H9 (cell line): ENCODE results near the gene SYT7. TPM values are rescaled to one million over a fixed set of nuclear protein-coding genes. Genes with fewer than 3 reads are reported as not detected.

Source experiments
- DNase-seq: peaks from one replicate; pipeline ENCODE4 v3.0.0-alpha.2; 2017
- H2AFZ ChIP-seq: one replicate; pipeline ENCODE4 v1.6.1; 2013; ENCODE audit warnings: mild to moderate bottlenecking, low read length, control low read depth, moderate library complexity
- H2AK5ac ChIP-seq: 2 replicates; pipeline ENCODE4 v1.6.1; 2013; ENCODE audit warnings: low read length, control low read depth, mixed read lengths; ENCODE audit not compliant: insufficient read length
- H2BK120ac ChIP-seq: one replicate; pipeline ENCODE4 v1.6.1; 2013; ENCODE audit warnings: low read depth, mild to moderate bottlenecking, low read length, control low read depth, inconsistent platforms; ENCODE audit not compliant: poor library complexity, severe bottlenecking
- H2BK12ac ChIP-seq: 2 replicates; pipeline ENCODE4 v1.6.1; 2013; ENCODE audit warnings: low read length, control low read depth, mixed read lengths, low read depth; ENCODE audit not compliant: insufficient read length
- H2BK15ac ChIP-seq: 2 replicates; pipeline ENCODE4 v1.6.1; 2013; ENCODE audit warnings: low read depth, low read length, control low read depth
- H2BK20ac ChIP-seq: one replicate; pipeline ENCODE4 v1.6.1; 2013; ENCODE audit warnings: low read depth, mild to moderate bottlenecking, low read length, control low read depth, inconsistent platforms; ENCODE audit not compliant: poor library complexity, severe bottlenecking
- H2BK5ac ChIP-seq: 2 replicates; pipeline ENCODE4 v1.6.1; 2013; ENCODE audit warnings: low read length, control low read depth, mixed read lengths; ENCODE audit not compliant: insufficient read length
- H3K14ac ChIP-seq: 2 replicates; pipeline ENCODE4 v1.6.1; 2013; ENCODE audit warnings: low read length, control low read depth; ENCODE audit not compliant: insufficient read depth
- H3K18ac ChIP-seq: 2 replicates; pipeline ENCODE4 v1.6.1; 2013; ENCODE audit warnings: low read depth, mild to moderate bottlenecking, mixed read lengths, low read length, control low read depth; ENCODE audit not compliant: insufficient read length
- H3K23ac ChIP-seq: 2 replicates; pipeline ENCODE4 v1.6.1; 2013; ENCODE audit warnings: low read length, control low read depth, mixed read lengths, low read depth; ENCODE audit not compliant: insufficient read length
- H3K23me2 ChIP-seq: 2 replicates; pipeline ENCODE4 v1.6.1; 2013; ENCODE audit warnings: low read depth, mild to moderate bottlenecking, mixed read lengths, low read length, control low read depth; ENCODE audit not compliant: insufficient read length, poor library complexity, severe bottlenecking
- H3K27ac ChIP-seq: 2 replicates; pipeline ENCODE4 v1.5.1; 2013; ENCODE audit warnings: low read length, control low read depth, mixed read lengths, low read depth; ENCODE audit not compliant: insufficient read length
- H3K27me3 ChIP-seq: 2 replicates; pipeline ENCODE4 v1.6.1; 2013; ENCODE audit warnings: low read length, control low read depth, inconsistent platforms; ENCODE audit not compliant: insufficient read depth
- H3K4ac ChIP-seq: 2 replicates; pipeline ENCODE4 v1.6.1; 2013; ENCODE audit warnings: low read depth, mild to moderate bottlenecking, control low read depth, inconsistent platforms, low read length, moderate library complexity
- H3K4me1 ChIP-seq: 2 replicates; pipeline ENCODE4 v1.6.1; 2013; ENCODE audit warnings: low read length, control low read depth, inconsistent platforms; ENCODE audit not compliant: insufficient read depth
- H3K4me2 ChIP-seq: 2 replicates; pipeline ENCODE4 v1.6.1; 2013; ENCODE audit warnings: low read length, control low read depth, mixed read lengths; ENCODE audit not compliant: insufficient read length, insufficient read depth
- H3K56ac ChIP-seq: 2 replicates; pipeline ENCODE4 v1.6.1; 2013; ENCODE audit warnings: low read depth, mild to moderate bottlenecking, mixed read lengths, low read length, control low read depth; ENCODE audit not compliant: insufficient read length
- H3K79me1 ChIP-seq: 2 replicates; pipeline ENCODE4 v1.6.1; 2013; ENCODE audit warnings: low read depth, mild to moderate bottlenecking, moderate library complexity, low read length, control low read depth, inconsistent platforms; ENCODE audit not compliant: insufficient read depth, poor library complexity, severe bottlenecking
- H3K79me2 ChIP-seq: 2 replicates; pipeline ENCODE4 v1.6.1; 2013; ENCODE audit warnings: low read length, control low read depth, inconsistent platforms; ENCODE audit not compliant: insufficient read depth
- H3K9ac ChIP-seq: 2 replicates; pipeline ENCODE4 v1.6.1; 2013; ENCODE audit warnings: low read length, control low read depth, mixed read lengths; ENCODE audit not compliant: insufficient read length; ENCODE audit errors: extremely low read depth
- H3K9me3 ChIP-seq: one replicate; pipeline ENCODE4 v1.6.1; 2013; ENCODE audit warnings: low read depth, low read length, inconsistent platforms; ENCODE audit not compliant: control insufficient read depth
- H3T11ph ChIP-seq: one replicate; pipeline ENCODE4 v1.6.1; 2013; ENCODE audit warnings: mild to moderate bottlenecking, low read length, control low read depth, inconsistent platforms
- H4K20me1 ChIP-seq: one replicate; pipeline ENCODE4 v1.6.1; 2013; ENCODE audit not compliant: control insufficient read depth, insufficient read length, insufficient read depth
- H4K5ac ChIP-seq: 2 replicates; pipeline ENCODE4 v1.6.1; 2013; ENCODE audit warnings: low read depth, mild to moderate bottlenecking, mixed read lengths, low read length, control low read depth; ENCODE audit not compliant: insufficient read length
- H4K8ac ChIP-seq: replicated peaks from 2 replicates; pipeline ENCODE4 v1.6.1; 2013; ENCODE audit warnings: low read length, control low read depth, mixed read lengths, low read depth; ENCODE audit not compliant: insufficient read length
- H4K91ac ChIP-seq: 2 replicates; pipeline ENCODE4 v1.6.1; 2013; ENCODE audit warnings: low read depth, mild to moderate bottlenecking, moderate library complexity, mixed read lengths, low read length, control low read depth; ENCODE audit not compliant: insufficient read length
- H3K27ac Mint-ChIP-seq, 3 experiments: 2 replicates in 2 of 3; 3 replicates in 1 of 3; pipeline ENCODE4 v1.8.0; 2020 to 2021; ENCODE audit warnings: mixed read lengths in 3 of 3, mild to moderate bottlenecking in 1 of 3, moderate library complexity in 1 of 3
- H3K27me3 Mint-ChIP-seq: 2 replicates; pipeline ENCODE4 v1.8.0; 2021; ENCODE audit warnings: low read depth, mild to moderate bottlenecking, moderate library complexity, mixed read lengths
- H3K36me3 Mint-ChIP-seq, 3 experiments: 2 replicates in 2 of 3; 3 replicates in 1 of 3; pipeline ENCODE4 v1.8.0; 2020 to 2021; ENCODE audit warnings: low read depth in 3 of 3, mixed read lengths in 3 of 3; ENCODE audit not compliant: insufficient read depth in 1 of 3
- H3K4me1 Mint-ChIP-seq, 2 experiments: 2 replicates each; pipeline ENCODE4 v1.8.0; 2020; ENCODE audit warnings: mixed read lengths in 2 of 2
- H3K4me3 Mint-ChIP-seq, 2 experiments: 2 replicates in 1 of 2; 3 replicates in 1 of 2; pipeline ENCODE4 v1.8.0; 2020 to 2021; ENCODE audit warnings: mild to moderate bottlenecking in 2 of 2, mixed read lengths in 2 of 2, moderate library complexity in 1 of 2
- H3K9me3 Mint-ChIP-seq, 2 experiments: 2 replicates in 1 of 2; 3 replicates in 1 of 2; pipeline ENCODE4 v1.8.0; 2020; ENCODE audit warnings: mild to moderate bottlenecking in 2 of 2, mixed read lengths in 2 of 2, moderate library complexity in 1 of 2
- WGBS: extraction: QIAGEN DNeasy Blood & Tissue Kit; methylation state at CpG from one replicate; pipeline ENCODE4 v1.1.7; 2013; ENCODE audit warnings: missing lambda C conversion rate, low lambda C conversion rate, mixed read lengths; ENCODE audit not compliant: insufficient read length; ENCODE audit errors: extremely low coverage; 5-methylcytosine and 5-hydroxymethylcytosine counted together
- total RNA-seq: library from RNA; stranded (reverse); gene quantifications from 2 replicates; pipeline ENCODE4 v1.2.1, GENCODE V29; 2021
- TF ChIP-seq, protein P1 (sequence below): fragments of 200-600 bp; sonication (generic); conservative IDR thresholded peaks from 3 replicates; pipeline ENCODE4 v1.8.0; 2021; ENCODE audit warnings: antibody characterized with exemption, mild to moderate bottlenecking

The SYT7 gene
- total RNA-seq, 1 experiment from 2014 or later, result 8.8 TPM

DNA sequence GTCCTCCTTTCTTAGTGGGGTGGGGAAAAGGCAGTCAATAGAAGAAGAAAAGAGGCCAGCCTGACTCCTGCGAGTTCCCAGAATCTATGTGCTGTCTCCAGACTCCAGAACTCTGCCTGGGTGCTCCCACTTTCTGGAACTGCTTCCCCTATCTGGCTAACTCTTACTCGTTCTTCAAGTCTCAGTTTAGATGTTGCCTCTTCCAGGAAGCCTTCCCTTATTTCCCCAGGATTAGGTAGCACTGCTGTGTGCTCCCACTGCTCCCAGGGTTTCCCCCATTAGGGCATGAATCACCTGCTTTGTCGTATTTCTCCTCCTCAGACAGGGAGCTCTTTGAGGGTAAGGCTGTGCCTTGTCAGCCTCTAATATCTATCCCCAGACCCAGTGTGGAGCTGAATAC lies 17.5 kb upstream of the SYT7 start:
- Histone ChIP-seq H3K56ac (no peak overlapping the region), H3T11ph (no peak overlapping the region), H3K23ac (no peak overlapping the region), H2BK120ac (no peak overlapping the region), H4K8ac (no peak overlapping the region), H2AFZ (no peak overlapping the region), H2BK5ac (no peak overlapping the region), H3K4me1 (peaks cover 4% of the 10 kb centered on the region; the same call in 1 of the 2 replicates), H2BK12ac (no peak overlapping the region), H3K18ac (no peak overlapping the region), H3K79me2 (no peaks in the 10 kb centered on the region), H4K91ac (no peak overlapping the region), H3K23me2 (no peaks in the 10 kb centered on the region), H3K4ac (no peak overlapping the region), H3K79me1 (no peaks in the 10 kb centered on the region), H3K14ac (no peak overlapping the region), H2BK15ac (no peak overlapping the region), H4K20me1 (no peaks in the 10 kb centered on the region), H2BK20ac (no peak overlapping the region), H3K4me2 (no peak overlapping the region), H3K27me3 (no peaks in the 10 kb centered on the region), H2AK5ac (no peak overlapping the region), H3K9me3 (no peaks in the 10 kb centered on the region), H4K5ac (no peak overlapping the region), H3K9ac (no peak overlapping the region), H3K27ac (no peak overlapping the region)
- peaks cover 42 to 53% of the 10 kb centered on the region in 2 experiments for H3K4me1 Mint-ChIP-seq
- no peaks in the 10 kb centered on the region for H3K9me3 Mint-ChIP-seq
- no CpG with 5 or more reads among the region's 3 CpGs for WGBS
- no peak overlapping the region for H3K4me3 Mint-ChIP-seq
- peak overlapping the region in 1 of 3 experiments; percentile 84; a peak in 1 of 7 replicates for H3K27ac Mint-ChIP-seq
- no peaks in the 10 kb centered on the region for H3K36me3 Mint-ChIP-seq
- TF ChIP-seq, protein P1, sequence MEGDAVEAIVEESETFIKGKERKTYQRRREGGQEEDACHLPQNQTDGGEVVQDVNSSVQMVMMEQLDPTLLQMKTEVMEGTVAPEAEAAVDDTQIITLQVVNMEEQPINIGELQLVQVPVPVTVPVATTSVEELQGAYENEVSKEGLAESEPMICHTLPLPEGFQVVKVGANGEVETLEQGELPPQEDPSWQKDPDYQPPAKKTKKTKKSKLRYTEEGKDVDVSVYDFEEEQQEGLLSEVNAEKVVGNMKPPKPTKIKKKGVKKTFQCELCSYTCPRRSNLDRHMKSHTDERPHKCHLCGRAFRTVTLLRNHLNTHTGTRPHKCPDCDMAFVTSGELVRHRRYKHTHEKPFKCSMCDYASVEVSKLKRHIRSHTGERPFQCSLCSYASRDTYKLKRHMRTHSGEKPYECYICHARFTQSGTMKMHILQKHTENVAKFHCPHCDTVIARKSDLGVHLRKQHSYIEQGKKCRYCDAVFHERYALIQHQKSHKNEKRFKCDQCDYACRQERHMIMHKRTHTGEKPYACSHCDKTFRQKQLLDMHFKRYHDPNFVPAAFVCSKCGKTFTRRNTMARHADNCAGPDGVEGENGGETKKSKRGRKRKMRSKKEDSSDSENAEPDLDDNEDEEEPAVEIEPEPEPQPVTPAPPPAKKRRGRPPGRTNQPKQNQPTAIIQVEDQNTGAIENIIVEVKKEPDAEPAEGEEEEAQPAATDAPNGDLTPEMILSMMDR, result no peak
- DNase-seq, result no peak
- peaks cover 13% of the 10 kb centered on the region for H3K27me3 Mint-ChIP-seq
